Occipital lobe (tissue), 2 donors: ENCODE results near the gene WDR62. TPM values are rescaled to one million over a fixed set of nuclear protein-coding genes. Genes with fewer than 3 reads are reported as not detected.

Experiments
- DNase-seq: peaks from one replicate; lab custom pipeline; 2025; lab: John Stamatoyannopoulos, UW
- total RNA-seq: library from RNA; depleted of rRNA; stranded (reverse); fragments of >200 nt; gene quantifications from one replicate; pipeline ENCODE4 v1.2.3, GENCODE V29; 2014

WDR62 gene
- total RNA-seq, 1 donor from 2014 or later: 0.78 TPM

GRCh38 chr19:36139473-36140303, 85.0 kb downstream of the WDR62 start, which contains the start of gene CAPNS1:
CAPNS1 (plus strand) TSS chr19:36140066; CDS start chr19:36141012, 946 bp downstream.
- peak; percentile 96 for DNase-seq

GRCh38 chr19:36140304-36141038, 85.8 kb downstream of the WDR62 start:
- no peak for DNase-seq

GRCh38 chr19:36141039-36141927, 86.6 kb downstream of the WDR62 start:
- peak; percentile 63 for DNase-seq

GRCh38 chr19:36142046-36142445, 87.3 kb downstream of the WDR62 start:
- no peak for DNase-seq

- DNase-seq: no peak
Measured at GRCh38 chr19:36142496-36142895, 87.8 kb downstream of the WDR62 start.

- DNase-seq: no peak
Measured at GRCh38 chr19:36144624-36145023, 89.9 kb downstream of the WDR62 start.

- no peak for DNase-seq
Measured at GRCh38 chr19:36149673-36150406, 95.1 kb downstream of the WDR62 start.

- no peak for DNase-seq
Measured at GRCh38 chr19:36150586-36150985, 95.9 kb downstream of the WDR62 start.

GRCh38 chr19:36151144-36152018, 96.7 kb downstream of the WDR62 start:
- no peak for DNase-seq

- no peak for DNase-seq
Measured at GRCh38 chr19:36152019-36152351, 97.3 kb downstream of the WDR62 start.

GRCh38 chr19:36152352-36153091, 97.8 kb downstream of the WDR62 start, which contains the start of gene COX7A1:
COX7A1 (minus strand) TSS chr19:36152447; CDS start chr19:36152407, 40 bp downstream.
- DNase-seq: no peak

GRCh38 chr19:36153126-36153525, 98.4 kb downstream of the WDR62 start:
- DNase-seq: no peak

Other genes starting within 250 kb of the WDR62 start
- gene PRODH2, start 242.1 kb upstream of the WDR62 start, total RNA-seq: not detected
- gene NPHS1, start 202.4 kb upstream of the WDR62 start, total RNA-seq: 1.2 TPM
- gene KIRREL2, start 198.0 kb upstream of the WDR62 start, total RNA-seq: 0.94 TPM
- 179 TPM for gene APLP1, start 186.3 kb upstream of the WDR62 start, total RNA-seq
- gene NFKBID, start 154.4 kb upstream of the WDR62 start, total RNA-seq: 3.0 TPM
- gene HCST, start 152.4 kb upstream of the WDR62 start, total RNA-seq: not detected
- gene TYROBP, start 146.6 kb upstream of the WDR62 start, total RNA-seq: 3.1 TPM
- gene LRFN3, start 118.5 kb upstream of the WDR62 start, total RNA-seq: 10.5 TPM
- 10.6 TPM for gene SDHAF1, start 59.7 kb upstream of the WDR62 start, total RNA-seq
- not detected for gene SYNE4, start 46.1 kb upstream of the WDR62 start, total RNA-seq
- 5.3 TPM for gene ALKBH6, start 40.7 kb upstream of the WDR62 start, total RNA-seq
- 27.1 TPM for gene CLIP3, start 22.0 kb upstream of the WDR62 start, total RNA-seq
- gene THAP8, start 612 bp upstream of the WDR62 start, total RNA-seq: 1.9 TPM
- not detected for gene OVOL3, start 56.2 kb downstream of the WDR62 start, total RNA-seq
- 64.7 TPM for gene POLR2I, start 60.0 kb downstream of the WDR62 start, total RNA-seq
- gene TBCB, start 60.6 kb downstream of the WDR62 start, total RNA-seq: 373 TPM
- 103 TPM for gene CAPNS1, start 85.2 kb downstream of the WDR62 start, total RNA-seq
- 3.9 TPM for gene COX7A1, start 97.5 kb downstream of the WDR62 start, total RNA-seq
- gene ZNF565, start 159.8 kb downstream of the WDR62 start, total RNA-seq: 21.7 TPM
- 86.9 TPM for gene ZNF146, start 160.2 kb downstream of the WDR62 start, total RNA-seq